GM19452 (cell line): Measurements from ENCODE around the gene ALDOC.
A peak's percentile ranks its signal among the peaks of the same experiment; 100 is the strongest.
"Not testable (repeated sequence)": the region's sequence is repeated elsewhere in the genome, so short reads cannot be mapped to it uniquely, and the experiment has no call there.

Experiments
- ATAC-seq: cut with Tn5 transposase; IDR thresholded peaks from one replicate; pipeline ENCODE4 v1.9.1; 2021; ENCODE audit not compliant: unreplicated experiment

Gene ALDOC

DNA sequence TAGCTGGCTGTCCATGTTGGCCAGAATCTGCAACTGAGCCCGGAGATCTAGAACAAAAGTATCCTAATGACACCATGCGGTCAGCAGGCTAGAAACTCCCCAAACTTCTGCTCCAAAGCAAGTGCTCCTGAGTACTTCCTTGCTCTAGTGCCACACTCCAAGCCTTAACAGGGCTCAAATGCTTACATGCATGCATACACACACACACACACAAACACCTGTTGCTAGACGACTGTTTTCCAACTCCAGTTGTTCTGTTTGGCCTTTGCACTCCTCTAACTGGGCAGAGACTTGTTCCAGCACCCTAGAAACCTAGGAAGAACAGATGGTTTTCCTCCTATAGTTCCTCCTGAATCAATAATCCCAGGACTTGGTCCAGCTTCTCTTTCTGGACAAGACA is 7.7 kb upstream of the ALDOC start:
- no peak for ATAC-seq

DNA sequence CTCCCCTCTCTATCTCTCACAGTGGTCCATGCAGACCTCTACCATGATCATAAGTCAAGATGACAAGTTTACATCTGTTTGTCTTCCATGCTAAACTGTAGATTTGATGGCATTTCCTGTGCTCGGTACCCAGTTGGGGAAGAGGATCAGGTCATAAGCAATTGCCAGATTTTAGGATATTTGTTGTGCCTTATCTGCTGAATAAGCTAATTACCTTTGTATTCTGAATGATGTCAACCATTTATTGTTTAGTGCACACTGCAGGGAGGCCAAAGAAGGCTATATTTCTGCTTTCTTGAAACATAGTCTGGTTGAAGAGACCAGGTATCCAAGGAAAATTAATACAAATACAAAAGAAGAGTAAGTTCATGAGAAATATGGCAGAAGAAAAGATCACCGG is 5.8 kb upstream of the ALDOC start:
- ATAC-seq: no peak

GRCh38 chr17:28580959-28581358 is 4.3 kb upstream of the ALDOC start:
- ATAC-seq: no peak

GRCh38 chr17:28579526-28579925 is 2.8 kb upstream of the ALDOC start:
- no peak for ATAC-seq

GRCh38 chr17:28578246-28579195 is 1.8 kb upstream of the ALDOC start:
- no peak for ATAC-seq

GRCh38 chr17:28577466-28577824 is 750 bp upstream of the ALDOC start:
- no peak for ATAC-seq

GRCh38 chr17:28576016-28576415 is 679 bp downstream of the ALDOC start:
- ATAC-seq: not testable (repeated sequence)

- no peak for ATAC-seq
Measured at GRCh38 chr17:28575126-28575795, 1.4 kb downstream of the ALDOC start.

- ATAC-seq: no peak
Measured at GRCh38 chr17:28574526-28574925, 2.2 kb downstream of the ALDOC start.

GRCh38 chr17:28573966-28574480 is 2.7 kb downstream of the ALDOC start:
- ATAC-seq: no peak

- no peak for ATAC-seq
Measured at GRCh38 chr17:28573521-28573920, 3.2 kb downstream of the ALDOC start.

- no peak for ATAC-seq
Measured at GRCh38 chr17:28573040-28573380, 3.7 kb downstream of the ALDOC start.

- no peak for ATAC-seq
Measured at GRCh38 chr17:28572259-28573039, 4.2 kb downstream of the ALDOC start.

GRCh38 chr17:28571361-28572122 is 5.2 kb downstream of the ALDOC start, which contains the start of gene PIGS:
TSS of gene PIGS (minus strand) at chr17:28571524. CDS start at chr17:28571496, 28 bp downstream.
- ATAC-seq: peak; percentile 84

- peak; percentile 25 for ATAC-seq
Measured at GRCh38 chr17:28570716-28571360, 5.9 kb downstream of the ALDOC start.

DNA sequence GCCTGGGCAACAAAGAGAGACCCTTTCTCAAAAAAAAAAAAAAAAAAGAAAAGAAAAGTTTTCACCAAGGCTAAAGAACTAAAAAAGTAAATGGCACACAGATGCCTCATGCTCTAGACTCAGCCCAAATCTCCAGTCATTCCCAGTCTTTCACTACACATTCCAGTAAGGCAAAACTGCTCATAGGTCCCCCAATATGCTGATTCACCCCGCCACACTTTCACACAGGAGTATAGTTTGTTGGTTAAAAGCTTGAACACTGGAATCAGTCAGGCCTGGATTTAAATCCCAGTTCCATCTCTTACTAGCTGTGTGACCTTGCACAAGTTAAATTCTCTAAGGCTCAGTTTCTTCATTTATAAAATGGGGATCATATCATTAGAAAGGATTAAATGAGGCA is 7.2 kb downstream of the ALDOC start:
- ATAC-seq: no peak

DNA sequence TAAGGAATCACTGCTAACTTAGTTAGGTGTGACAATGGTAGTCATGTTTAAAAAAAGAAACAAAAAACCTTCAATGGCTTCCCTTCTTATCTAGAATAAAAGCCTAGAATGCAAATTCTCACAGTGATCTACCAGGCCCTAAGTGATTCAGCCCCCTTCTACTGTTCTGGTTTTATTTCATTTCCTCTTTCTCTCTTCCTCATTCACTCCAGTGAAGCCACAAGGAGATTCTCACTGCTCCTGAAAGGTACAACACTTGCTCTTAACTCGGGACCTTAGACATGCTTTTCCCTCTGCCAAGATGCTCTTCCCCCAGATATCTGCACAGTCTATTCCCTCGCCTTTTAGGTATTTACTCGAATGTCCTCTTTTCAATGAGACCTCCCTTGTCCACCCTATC is 9.1 kb downstream of the ALDOC start:
- ATAC-seq: no peak

GRCh38 chr17:28563475-28563874 is 13.2 kb downstream of the ALDOC start:
- no peak for ATAC-seq

DNA sequence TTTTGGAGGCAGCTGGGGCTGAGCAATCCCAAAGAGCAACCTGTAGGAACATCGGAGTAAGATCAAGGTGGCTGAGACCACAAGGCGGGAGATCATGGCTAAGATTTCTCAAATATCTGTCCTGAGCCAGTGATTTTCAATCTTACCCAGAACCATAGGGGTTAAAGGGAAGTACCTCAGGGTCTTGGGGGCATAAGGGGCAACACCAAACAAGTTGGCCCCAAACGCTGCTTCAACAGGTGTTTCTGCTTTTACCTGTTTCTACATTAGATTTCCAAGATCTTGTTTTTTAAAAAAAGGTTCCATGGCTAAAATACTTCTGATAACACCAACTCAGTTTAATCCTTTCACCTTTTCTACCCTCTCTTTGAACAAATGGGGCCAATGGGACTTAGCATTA is 21.7 kb downstream of the ALDOC start:
- no peak for ATAC-seq

- no peak for ATAC-seq
Measured at GRCh38 chr17:28554565-28554964, 22.1 kb downstream of the ALDOC start.
